ENCODE results near the gene NCAM1.
"Not testable (repeated sequence)": the region's sequence is repeated elsewhere in the genome, so short reads cannot be mapped to it uniquely, and the experiment has no call there.

NCAM1 gene

GRCh38 chr11:113043698-113044097, 82.5 kb downstream of the NCAM1 start:
- TF ChIP-seq CTCF (conservative IDR thresholded peaks at IDR 0.05) = no peak
- TF ChIP-seq ZFX (IDR thresholded peaks at IDR 0.05) = no peak
- H3K27ac ChIP-seq = no peak overlapping the region

- no peak overlapping the region for H3K27ac ChIP-seq
These were observed 83.9 kb downstream of the NCAM1 start for GRCh38 chr11:113045146-113045545.

GRCh38 chr11:113046866-113047265, 85.6 kb downstream of the NCAM1 start:
- no peak overlapping the region for H3K27ac ChIP-seq
- no peak for TF ChIP-seq ZFX (IDR thresholded peaks at IDR 0.05)
- no peak for TF ChIP-seq CTCF (conservative IDR thresholded peaks at IDR 0.05)

More at GRCh38 chr11:113045146-113045545, 83.9 kb downstream of the NCAM1 start:
- no peak for TF ChIP-seq ZFX (IDR thresholded peaks at IDR 0.05)
- no peak for TF ChIP-seq CTCF (conservative IDR thresholded peaks at IDR 0.05)

- no peak overlapping the region for H3K27ac ChIP-seq
- TF ChIP-seq CTCF (conservative IDR thresholded peaks at IDR 0.05) = no peak
- no peak for TF ChIP-seq ZFX (IDR thresholded peaks at IDR 0.05)
These were observed 87.9 kb downstream of the NCAM1 start for GRCh38 chr11:113048820-113049768.

GRCh38 chr11:113053042-113053441, 91.8 kb downstream of the NCAM1 start:
- H3K27ac ChIP-seq = not testable (repeated sequence)

- TF ChIP-seq CTCF (conservative IDR thresholded peaks at IDR 0.05) = no peak
- no peak for TF ChIP-seq ZFX (IDR thresholded peaks at IDR 0.05)
- H3K27ac ChIP-seq = no peak overlapping the region
These were observed 95.8 kb downstream of the NCAM1 start for GRCh38 chr11:113057038-113057437.

- no peak overlapping the region for H3K27ac ChIP-seq
- TF ChIP-seq CTCF (conservative IDR thresholded peaks at IDR 0.05) (no peak), ZFX (IDR thresholded peaks at IDR 0.05) (no peak)
These were observed 98.3 kb downstream of the NCAM1 start for GRCh38 chr11:113059548-113059947.

- TF ChIP-seq ZFX (IDR thresholded peaks at IDR 0.05) (no peak), CTCF (conservative IDR thresholded peaks at IDR 0.05) (no peak)
- no peak overlapping the region for H3K27ac ChIP-seq
These were observed 104.1 kb downstream of the NCAM1 start for GRCh38 chr11:113065330-113065729.
